Measurements from ENCODE around the gene TENM3. TPM values are rescaled to one million over a fixed set of nuclear protein-coding genes. Genes with fewer than 3 reads are reported as not detected.
"Not testable (repeated sequence)": the region's sequence is repeated elsewhere in the genome, so short reads cannot be mapped to it uniquely, and the experiment has no call there.

Gene TENM3
- polyA plus RNA-seq, 1 experiment, result 9.2 TPM

- DNase-seq (ENCODE audit: low read depth), result no peak
- Histone ChIP-seq H3K27me3 (ENCODE audit: control insufficient read depth, insufficient read depth, low read length) (no peaks in the 10 kb centered on the region), H3K36me3 (ENCODE audit: control insufficient read depth, insufficient read depth, low read length) (no peaks in the 10 kb centered on the region), H3K4me3 (ENCODE audit: low read depth, low read length) (no peak overlapping the region)
- CTCF ChIA-PET, result interaction anchor here (1.1 kb wide), 1 partner anchor 18 kb away, joined by 3 read pairs; no protein-coding TSS in a partner anchor
- TF ChIP-seq, protein P1, sequence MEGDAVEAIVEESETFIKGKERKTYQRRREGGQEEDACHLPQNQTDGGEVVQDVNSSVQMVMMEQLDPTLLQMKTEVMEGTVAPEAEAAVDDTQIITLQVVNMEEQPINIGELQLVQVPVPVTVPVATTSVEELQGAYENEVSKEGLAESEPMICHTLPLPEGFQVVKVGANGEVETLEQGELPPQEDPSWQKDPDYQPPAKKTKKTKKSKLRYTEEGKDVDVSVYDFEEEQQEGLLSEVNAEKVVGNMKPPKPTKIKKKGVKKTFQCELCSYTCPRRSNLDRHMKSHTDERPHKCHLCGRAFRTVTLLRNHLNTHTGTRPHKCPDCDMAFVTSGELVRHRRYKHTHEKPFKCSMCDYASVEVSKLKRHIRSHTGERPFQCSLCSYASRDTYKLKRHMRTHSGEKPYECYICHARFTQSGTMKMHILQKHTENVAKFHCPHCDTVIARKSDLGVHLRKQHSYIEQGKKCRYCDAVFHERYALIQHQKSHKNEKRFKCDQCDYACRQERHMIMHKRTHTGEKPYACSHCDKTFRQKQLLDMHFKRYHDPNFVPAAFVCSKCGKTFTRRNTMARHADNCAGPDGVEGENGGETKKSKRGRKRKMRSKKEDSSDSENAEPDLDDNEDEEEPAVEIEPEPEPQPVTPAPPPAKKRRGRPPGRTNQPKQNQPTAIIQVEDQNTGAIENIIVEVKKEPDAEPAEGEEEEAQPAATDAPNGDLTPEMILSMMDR (IDR thresholded peaks at IDR 0.05; ENCODE audit: insufficient read depth, low read depth, low read length), result no peak
- POLR2A ChIA-PET, result no interaction called here
Observed at GRCh38 chr4:182231496-182231895, 11.7 kb upstream of the TENM3 start.

DNA sequence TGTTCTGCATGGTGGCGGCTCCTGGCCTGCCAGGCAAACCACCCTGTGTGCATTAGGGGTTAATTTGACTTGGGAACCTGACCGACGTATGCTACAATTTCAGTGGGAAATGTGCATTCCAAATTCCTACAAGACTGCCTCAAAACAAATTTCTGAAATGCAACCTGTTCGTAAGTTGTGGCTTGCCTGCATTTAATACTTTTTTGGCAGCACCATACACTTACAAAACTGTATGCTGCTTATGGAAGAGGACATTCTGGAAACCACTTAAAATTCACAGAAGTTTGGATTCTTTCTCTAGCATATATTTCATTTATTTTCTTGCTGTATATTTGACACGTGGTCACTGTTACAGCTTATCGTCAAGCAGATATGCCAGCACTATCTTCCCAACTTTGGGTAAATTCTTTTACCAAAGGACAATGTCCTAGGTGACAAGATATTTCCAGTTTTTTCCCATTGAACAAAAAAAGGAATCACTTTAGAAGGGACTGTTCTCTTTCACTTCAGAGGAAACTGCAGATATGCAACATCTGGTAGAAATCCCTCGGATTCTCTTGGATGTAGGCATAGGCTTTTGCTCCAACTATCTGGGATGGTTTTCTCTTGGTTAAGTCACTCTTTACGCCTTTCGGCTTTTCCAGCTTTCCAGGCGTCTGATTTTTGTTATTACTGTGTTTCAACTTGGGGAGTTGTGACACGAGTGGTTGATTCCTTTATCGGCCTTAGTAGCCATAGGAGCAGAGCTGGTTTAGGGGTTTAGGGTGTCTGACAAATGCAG, 9.7 kb upstream of the TENM3 start:
- CTCF ChIA-PET, result no interaction called here
- no peak for DNase-seq (ENCODE audit: low read depth)
- TF ChIP-seq, protein P1 (IDR thresholded peaks at IDR 0.05; ENCODE audit: insufficient read depth, low read depth, low read length), result no peak
- Histone ChIP-seq H3K27me3 (ENCODE audit: control insufficient read depth, insufficient read depth, low read length) (no peaks in the 10 kb centered on the region), H3K4me3 (ENCODE audit: low read depth, low read length) (no peak overlapping the region), H3K36me3 (ENCODE audit: control insufficient read depth, insufficient read depth, low read length) (no peaks in the 10 kb centered on the region)
- POLR2A ChIA-PET, result no interaction called here

GRCh38 chr4:182235021-182235795, 8.0 kb upstream of the TENM3 start:
- Histone ChIP-seq H3K36me3 (ENCODE audit: control insufficient read depth, insufficient read depth, low read length) (no peaks in the 10 kb centered on the region), H3K4me3 (ENCODE audit: low read depth, low read length) (no peak overlapping the region), H3K27me3 (ENCODE audit: control insufficient read depth, insufficient read depth, low read length) (no peaks in the 10 kb centered on the region)
- TF ChIP-seq, protein P1 (IDR thresholded peaks at IDR 0.05; ENCODE audit: insufficient read depth, low read depth, low read length), result no peak
- CTCF ChIA-PET, result interaction anchor here (1.1 kb wide), 1 partner anchor 9 kb away, joined by 4 read pairs; no protein-coding TSS in a partner anchor
- POLR2A ChIA-PET, result no interaction called here
- peak; percentile 12 for DNase-seq (ENCODE audit: low read depth)

- Histone ChIP-seq H3K27me3 (ENCODE audit: control insufficient read depth, insufficient read depth, low read length) (no peaks in the 10 kb centered on the region), H3K36me3 (ENCODE audit: control insufficient read depth, insufficient read depth, low read length) (no peaks in the 10 kb centered on the region), H3K4me3 (ENCODE audit: low read depth, low read length) (no peak overlapping the region)
- POLR2A ChIA-PET, result no interaction called here
- DNase-seq (ENCODE audit: low read depth), result no peak
- TF ChIP-seq, protein P1 (IDR thresholded peaks at IDR 0.05; ENCODE audit: insufficient read depth, low read depth, low read length), result no peak
- CTCF ChIA-PET, result interaction anchor here (1.1 kb wide), 1 partner anchor 10 kb away, joined by 4 read pairs; no protein-coding TSS in a partner anchor
Observed at GRCh38 chr4:182236186-182236585, 7.0 kb upstream of the TENM3 start.

- POLR2A ChIA-PET; H3K4me3 ChIP-seq (ENCODE audit: low read depth, low read length); H3K27me3 ChIP-seq (ENCODE audit: control insufficient read depth, insufficient read depth, low read length); H3K36me3 ChIP-seq (ENCODE audit: control insufficient read depth, insufficient read depth, low read length); CTCF ChIA-PET; DNase-seq (ENCODE audit: low read depth): not testable (repeated sequence)
Observed at GRCh38 chr4:182237010-182237409, 6.2 kb upstream of the TENM3 start.

Measured in BJ (cell line).